Hepatocyte (in vitro differentiated cells): Measurements from ENCODE around the gene CNDP1.

Experiments
- EZH2 ChIP-seq: fragments of 200-600 bp; sonication (generic); IDR thresholded peaks from 2 replicates; pipeline ENCODE4 v1.6.1; 2016; ENCODE audit warnings: antibody characterized with exemption, mild to moderate bottlenecking, borderline replicate concordance
- EZH2phosphoT487 ChIP-seq: fragments of 200-600 bp; sonication (generic); IDR thresholded peaks from one replicate; pipeline ENCODE4 v1.6.1; 2018; ENCODE audit warnings: antibody characterized with exemption, mild to moderate bottlenecking, low read depth, moderate library complexity; ENCODE audit not compliant: unreplicated experiment, severe bottlenecking
- TF ChIP-seq, protein P1 (sequence below): fragments of 200-600 bp; sonication (generic); IDR thresholded peaks from 2 replicates; pipeline ENCODE4 v1.5.1; 2016; ENCODE audit warnings: antibody characterized with exemption, mild to moderate bottlenecking; ENCODE audit not compliant: poor library complexity

DNA sequence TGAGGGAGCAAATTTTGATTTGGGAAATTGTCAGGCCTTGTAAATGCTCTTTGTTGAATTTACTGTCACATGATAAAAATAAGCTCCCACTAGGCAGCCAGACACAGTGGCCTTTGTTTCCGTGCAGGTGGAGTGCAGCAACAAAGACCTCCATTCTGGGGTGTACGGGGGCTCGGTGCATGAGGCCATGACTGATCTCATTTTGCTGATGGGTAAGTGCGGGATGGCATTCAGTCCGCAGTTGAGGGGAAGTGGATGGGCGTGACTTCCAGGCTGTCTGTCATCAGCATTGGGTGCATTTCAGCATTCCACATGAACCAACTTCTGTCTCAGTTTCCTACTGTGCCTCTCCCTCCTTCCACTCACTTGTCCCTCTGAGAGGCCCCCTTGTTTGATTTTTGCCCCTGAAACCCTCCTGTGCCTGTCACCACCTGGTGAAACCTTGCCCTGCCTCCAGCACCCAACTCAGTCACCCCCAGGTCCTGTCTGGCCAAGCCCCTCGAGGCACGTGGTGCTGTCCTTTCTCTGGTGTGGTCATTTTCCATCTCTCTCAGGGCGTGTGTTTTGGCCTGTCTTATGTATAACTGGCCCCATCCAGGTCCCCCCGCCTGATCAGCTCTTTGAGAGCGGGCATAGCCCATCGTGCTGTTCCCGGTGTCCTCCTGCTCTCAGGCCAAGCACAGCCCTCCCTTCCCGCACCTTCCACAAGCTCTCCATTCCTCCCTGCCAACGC, 21.8 kb upstream of the CNDP1 start:
- TF ChIP-seq, protein P1, sequence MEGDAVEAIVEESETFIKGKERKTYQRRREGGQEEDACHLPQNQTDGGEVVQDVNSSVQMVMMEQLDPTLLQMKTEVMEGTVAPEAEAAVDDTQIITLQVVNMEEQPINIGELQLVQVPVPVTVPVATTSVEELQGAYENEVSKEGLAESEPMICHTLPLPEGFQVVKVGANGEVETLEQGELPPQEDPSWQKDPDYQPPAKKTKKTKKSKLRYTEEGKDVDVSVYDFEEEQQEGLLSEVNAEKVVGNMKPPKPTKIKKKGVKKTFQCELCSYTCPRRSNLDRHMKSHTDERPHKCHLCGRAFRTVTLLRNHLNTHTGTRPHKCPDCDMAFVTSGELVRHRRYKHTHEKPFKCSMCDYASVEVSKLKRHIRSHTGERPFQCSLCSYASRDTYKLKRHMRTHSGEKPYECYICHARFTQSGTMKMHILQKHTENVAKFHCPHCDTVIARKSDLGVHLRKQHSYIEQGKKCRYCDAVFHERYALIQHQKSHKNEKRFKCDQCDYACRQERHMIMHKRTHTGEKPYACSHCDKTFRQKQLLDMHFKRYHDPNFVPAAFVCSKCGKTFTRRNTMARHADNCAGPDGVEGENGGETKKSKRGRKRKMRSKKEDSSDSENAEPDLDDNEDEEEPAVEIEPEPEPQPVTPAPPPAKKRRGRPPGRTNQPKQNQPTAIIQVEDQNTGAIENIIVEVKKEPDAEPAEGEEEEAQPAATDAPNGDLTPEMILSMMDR: no peak
- TF ChIP-seq EZH2phosphoT487: no peak
- TF ChIP-seq EZH2: no peak
